Activated CD4-positive, CD25-positive, alpha-beta regulatory T cell treated with anti-CD3 and anti-CD28 coated beads, Interleukin-2, amount 50 U/mL, for 16 hours (primary cell): Measurements from ENCODE around the gene MYH14.
"Not testable (repeated sequence)": the region's sequence is repeated elsewhere in the genome, so short reads cannot be mapped to it uniquely, and the experiment has no call there.

Source experiments
- DNase-seq: peaks from one replicate; pipeline ENCODE4 v3.0.0-alpha.2; 2020; ENCODE audit warnings: low read depth, low spot score

Gene MYH14

GRCh38 chr19:50224986-50225747 lies 21.7 kb downstream of the MYH14 start:
- DNase-seq, result no peak

- DNase-seq, result no peak
These were observed 23.1 kb downstream of the MYH14 start for GRCh38 chr19:50226536-50226935.

- DNase-seq, result not testable (repeated sequence)
These were observed 24.7 kb downstream of the MYH14 start for GRCh38 chr19:50228153-50228552.

- DNase-seq, result no peak
These were observed 27.2 kb downstream of the MYH14 start for GRCh38 chr19:50230379-50231351.

GRCh38 chr19:50231417-50231816 lies 28.0 kb downstream of the MYH14 start:
- not testable (repeated sequence) for DNase-seq

- DNase-seq, result no peak
These were observed 28.4 kb downstream of the MYH14 start for GRCh38 chr19:50231821-50232220.

GRCh38 chr19:50232600-50232999 lies 29.2 kb downstream of the MYH14 start:
- DNase-seq, result no peak

- no peak for DNase-seq
These were observed 30.0 kb downstream of the MYH14 start for GRCh38 chr19:50233308-50233910.

GRCh38 chr19:50237493-50237892 lies 34.1 kb downstream of the MYH14 start:
- DNase-seq, result not testable (repeated sequence)

- no peak for DNase-seq
These were observed 34.6 kb downstream of the MYH14 start for GRCh38 chr19:50238043-50238442.

- DNase-seq, result no peak
These were observed 36.6 kb downstream of the MYH14 start for GRCh38 chr19:50239921-50240590.

GRCh38 chr19:50242581-50242980 lies 39.2 kb downstream of the MYH14 start:
- no peak for DNase-seq

- DNase-seq, result no peak
These were observed 41.3 kb downstream of the MYH14 start for GRCh38 chr19:50244695-50245094.

GRCh38 chr19:50248413-50248812 lies 45.0 kb downstream of the MYH14 start:
- no peak for DNase-seq

- no peak for DNase-seq
These were observed 45.4 kb downstream of the MYH14 start for GRCh38 chr19:50248826-50249225.

GRCh38 chr19:50249636-50250035 lies 46.2 kb downstream of the MYH14 start:
- no peak for DNase-seq

- DNase-seq, result no peak
These were observed 47.2 kb downstream of the MYH14 start for GRCh38 chr19:50250450-50251136.

- DNase-seq, result no peak
These were observed 48.9 kb downstream of the MYH14 start for GRCh38 chr19:50252111-50252886.

- DNase-seq, result no peak
These were observed 49.5 kb downstream of the MYH14 start for GRCh38 chr19:50252887-50253268.

- DNase-seq, result no peak
These were observed 51.7 kb downstream of the MYH14 start for GRCh38 chr19:50255115-50255514.
